Ishikawa (cell line): ENCODE results near the gene GDAP2.
A peak's percentile ranks its signal among the peaks of the same experiment; 100 is the strongest.

Source experiments
- CEBPB ChIP-seq: IDR thresholded peaks from 2 replicates; pipeline ENCODE4 v1.6.1; 2012
- CREB1 ChIP-seq: IDR thresholded peaks from 2 replicates; pipeline ENCODE4 v1.6.1; 2012; ENCODE audit warnings: low read depth
- EGR1 ChIP-seq: IDR thresholded peaks from 2 replicates; pipeline ENCODE4 v1.6.1; 2012
- EP300 ChIP-seq: IDR thresholded peaks from 2 replicates; pipeline ENCODE4 v1.6.1; 2012; ENCODE audit warnings: borderline replicate concordance
- FOXM1 ChIP-seq: IDR thresholded peaks from 2 replicates; pipeline ENCODE4 v1.6.1; 2012; ENCODE audit warnings: low read depth, borderline replicate concordance
- MAX ChIP-seq: IDR thresholded peaks from 2 replicates; pipeline ENCODE4 v1.6.1; 2012
- NFIC ChIP-seq: IDR thresholded peaks from 2 replicates; pipeline ENCODE4 v1.6.1; 2012
- RAD21 ChIP-seq: IDR thresholded peaks from 2 replicates; pipeline ENCODE4 v1.6.1; 2012; ENCODE audit warnings: low read depth
- REST ChIP-seq: IDR thresholded peaks from 2 replicates; pipeline ENCODE4 v1.6.1; 2012; ENCODE audit warnings: low read depth, mild to moderate bottlenecking
- TAF1 ChIP-seq: IDR thresholded peaks from 2 replicates; pipeline ENCODE4 v1.6.1; 2012; ENCODE audit warnings: low read depth, mild to moderate bottlenecking
- TCF12 ChIP-seq: IDR thresholded peaks from 2 replicates; pipeline ENCODE4 v1.6.1; 2012; ENCODE audit warnings: low read depth
- TEAD4 ChIP-seq: IDR thresholded peaks from 2 replicates; pipeline ENCODE4 v1.6.1; 2012
- USF1 ChIP-seq: IDR thresholded peaks from 2 replicates; pipeline ENCODE4 v1.6.1; 2012
- YY1 ChIP-seq: IDR thresholded peaks from 2 replicates; pipeline ENCODE4 v1.6.1; 2012; ENCODE audit warnings: low read depth
- ZBTB7A ChIP-seq: IDR thresholded peaks from 2 replicates; pipeline ENCODE4 v1.6.1; 2012; ENCODE audit warnings: low read depth

Gene GDAP2

DNA sequence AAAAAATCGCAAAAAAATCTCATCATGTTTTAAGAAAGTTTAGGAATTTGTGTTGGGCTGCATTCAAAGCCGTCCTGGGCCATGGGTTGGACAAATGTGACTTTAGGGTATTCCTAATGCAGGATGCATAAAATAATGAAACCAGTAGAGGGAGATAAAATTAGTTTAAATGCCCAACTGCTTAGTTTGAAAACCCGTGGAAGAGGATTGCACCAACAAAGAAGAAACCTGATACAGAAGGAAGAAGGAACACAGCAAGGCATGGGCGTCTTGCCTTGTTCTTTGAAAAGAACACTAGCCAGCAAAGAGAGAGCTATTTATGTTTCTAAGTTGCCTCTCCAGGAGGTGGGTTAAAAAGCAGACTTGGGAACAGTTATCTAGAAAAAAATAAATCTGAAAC, 38.1 kb upstream of the GDAP2 start:
- TF ChIP-seq YY1 (no peak), RAD21 (0 out of 2 replicates have a peak, but pooled peaks have one; percentile 3), FOXM1 (no peak)

DNA sequence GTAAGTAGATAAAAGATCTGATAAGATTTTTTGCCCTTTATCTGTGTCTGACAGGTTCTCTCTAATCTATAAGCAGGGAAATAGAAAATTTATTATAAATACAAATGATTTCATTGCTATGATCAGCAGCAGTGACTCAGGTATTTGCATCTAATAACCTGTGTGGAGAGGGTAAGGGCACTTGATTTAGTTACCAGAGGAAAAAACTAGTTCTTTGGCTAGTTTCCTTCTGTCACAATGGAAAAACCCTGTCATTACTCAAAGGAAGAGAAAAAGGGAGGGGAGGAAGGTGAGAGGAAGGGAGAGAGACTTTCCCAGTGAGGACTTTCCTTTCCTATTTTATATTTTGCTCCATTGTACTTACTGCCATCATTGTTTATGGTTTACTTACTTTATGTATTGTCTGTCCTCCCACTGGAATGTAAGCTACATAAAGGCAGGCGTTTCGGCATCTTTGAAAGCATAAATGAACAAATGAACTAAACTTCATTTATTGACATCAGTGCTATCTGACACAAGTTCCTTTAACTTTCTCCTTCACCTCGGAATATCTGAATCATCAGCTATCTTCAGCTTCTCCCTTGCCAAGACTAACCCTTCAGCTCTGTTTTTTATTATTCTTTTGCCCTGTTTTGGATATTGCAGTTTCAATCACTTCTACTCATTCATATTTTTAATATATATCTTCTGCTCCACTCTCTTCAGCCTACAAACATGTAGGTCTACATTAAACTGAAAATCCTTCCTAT, 35.0 kb upstream of the GDAP2 start:
- TF ChIP-seq ZBTB7A (no peak), MAX (no peak), TAF1 (no peak), CREB1 (no peak), RAD21 (no peak), USF1 (no peak), EP300 (no peak), TCF12 (no peak), FOXM1 (no peak), TEAD4 (no peak), CEBPB (no peak), REST (no peak), EGR1 (no peak), NFIC (no peak), YY1 (no peak)

DNA sequence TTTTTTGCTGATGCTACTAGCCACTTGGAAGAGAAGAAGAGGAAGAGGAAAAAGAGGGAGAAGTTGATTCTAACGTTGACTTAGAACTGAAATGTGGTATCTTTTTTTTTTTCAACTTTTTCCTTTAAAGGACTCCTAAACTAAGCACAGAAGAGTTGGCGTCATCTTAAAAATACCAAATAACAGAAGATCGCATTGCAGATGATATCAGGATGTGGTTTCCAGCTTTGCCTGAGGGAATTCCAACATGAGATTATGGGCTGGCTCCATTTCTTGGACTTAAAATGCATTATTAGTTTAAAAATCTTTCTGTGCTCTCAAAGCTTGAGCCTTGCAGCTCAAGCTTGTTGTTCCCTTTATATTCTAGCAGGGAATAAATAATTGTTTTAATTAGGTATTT, 29.9 kb upstream of the GDAP2 start:
- TF ChIP-seq TEAD4, result no peak

DNA sequence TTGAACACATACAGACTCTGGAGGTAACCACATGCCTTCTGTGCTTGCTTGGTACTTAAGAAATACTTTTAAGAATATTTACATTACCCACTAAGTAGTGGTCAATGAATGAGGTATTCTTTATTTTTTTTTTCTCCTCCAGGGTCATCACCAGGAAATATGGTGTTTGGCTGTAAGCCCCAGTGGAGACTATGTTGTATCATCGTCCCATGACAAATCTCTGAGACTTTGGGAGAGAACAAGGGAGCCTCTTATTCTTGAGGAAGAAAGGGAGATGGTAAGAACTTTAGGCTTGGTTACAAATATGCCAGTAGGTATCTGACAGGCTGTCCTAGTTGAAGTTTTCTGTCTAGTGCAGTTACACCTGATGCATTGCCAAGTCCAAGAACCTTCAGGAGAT, 23.0 kb upstream of the GDAP2 start:
- TF ChIP-seq CREB1, result no peak
- no peak for TF ChIP-seq TCF12
- TF ChIP-seq TAF1, result no peak
- no peak for TF ChIP-seq MAX
- no peak for TF ChIP-seq FOXM1
- no peak for TF ChIP-seq CEBPB
- TF ChIP-seq RAD21, result no peak
- TF ChIP-seq EGR1, result no peak
- TF ChIP-seq ZBTB7A, result no peak
- TF ChIP-seq USF1, result no peak
- TF ChIP-seq REST, result no peak

DNA sequence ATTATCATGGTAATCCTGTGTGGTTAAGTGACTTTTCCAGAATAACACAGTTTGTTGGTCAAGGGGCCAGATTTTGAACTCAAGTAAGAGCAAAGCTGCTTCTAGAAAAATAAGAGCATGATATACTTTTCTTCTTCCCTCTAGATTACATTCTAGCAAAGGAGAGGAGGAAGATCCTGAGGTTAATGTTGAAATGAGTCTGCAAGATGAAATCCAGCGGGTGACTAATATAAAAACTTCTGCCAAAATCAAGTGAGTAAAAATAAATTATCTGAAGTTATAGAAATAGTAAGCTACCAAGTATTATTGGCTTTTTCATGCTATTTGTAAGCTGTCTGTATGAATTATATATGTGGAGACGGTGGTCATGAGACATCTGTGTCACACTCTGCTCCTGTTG, 12.9 kb upstream of the GDAP2 start:
- TF ChIP-seq EP300 (no peak), MAX (no peak), CREB1 (no peak), TAF1 (no peak), RAD21 (no peak), TCF12 (no peak), YY1 (no peak), REST (no peak), ZBTB7A (no peak), NFIC (no peak), EGR1 (no peak), FOXM1 (no peak), USF1 (no peak), CEBPB (no peak), TEAD4 (no peak)
